HepG2 (cell line): ENCODE data around the gene TTC38. TPM values are rescaled to one million over a fixed set of nuclear protein-coding genes. Genes with fewer than 3 reads are reported as not detected.

Experiments
- ATAC-seq: fragments of 200-7000 bp; cut with Tn5 transposase; 3 replicates; pipeline ENCODE4 v1.9.1; 2020; ENCODE audit warnings: mild to moderate bottlenecking, moderate library complexity
- BruUV-seq: library from RNA; stranded (reverse); fragments of 400-500 nt; replicated peaks from 2 replicates; lab custom pipeline; 2021; lab: Mats Ljungman, UMichigan
- CTCF ChIA-PET: fragments of 300-600 bp; formaldehyde crosslinking; extraction: SDS; loops from one replicate; lab custom pipeline; 2021; ENCODE audit warnings: low total read pairs, inconsistent platforms, low intra/inter-chr PET ratio; lab: Yijun Ruan, JAX
- POLR2A ChIA-PET: fragments of 350-600 bp; sonication (Branson Sonifier 250); formaldehyde crosslinking; loops from one replicate; lab custom pipeline; 2020; ENCODE audit warnings: antibody characterized with exemption, inconsistent platforms; lab: Yijun Ruan, JAX
- DNase-seq: peaks from one replicate; pipeline ENCODE4 v3.0.0-alpha.2; 2015; ENCODE audit warnings: low spot score
- FAIRE-seq: peaks from 3 replicates; lab custom pipeline; 2011; peaks lifted over from hg19 to GRCh38; lab: Jason Lieb, UNC
- H2AFZ ChIP-seq: one replicate; pipeline ENCODE4 v1.6.1; 2011; ENCODE audit warnings: low read length, inconsistent platforms
- H3K27ac ChIP-seq: fragments of 300-600 bp; 3 replicates; pipeline ENCODE4 v1.8.0; 2011; ENCODE audit warnings: mixed run types, mild to moderate bottlenecking, mixed read lengths, low read length, inconsistent platforms; ENCODE audit not compliant: insufficient read depth; ENCODE audit errors: extremely low read length
- H3K27me3 ChIP-seq, 2 experiments: fragments of 200-600 bp in 1 of 2; 2 replicates in 1 of 2; 3 replicates in 1 of 2; pipeline versions ENCODE4 v1.6.0 to v1.8.0; 2011; ENCODE audit warnings: low read length in 2 of 2, mild to moderate bottlenecking in 2 of 2, moderate library complexity in 2 of 2, inconsistent platforms in 1 of 2; ENCODE audit not compliant: insufficient read depth in 2 of 2, control insufficient read depth in 1 of 2
- H3K36me3 ChIP-seq, 2 experiments: fragments of 200-600 bp in 1 of 2; replicated peaks in 1 of 2; 2 replicates in 1 of 2; 3 replicates in 1 of 2; pipeline versions ENCODE4 v1.5.1 to v1.8.0; 2011; ENCODE audit warnings: low read length in 2 of 2, inconsistent platforms in 1 of 2; ENCODE audit not compliant: insufficient read depth in 2 of 2, control insufficient read depth in 1 of 2
- H3K4me1 ChIP-seq: 2 replicates; pipeline ENCODE4 v1.5.1; 2012; ENCODE audit warnings: low read length, inconsistent platforms; ENCODE audit not compliant: insufficient read depth
- H3K4me2 ChIP-seq: 2 replicates; pipeline ENCODE4 v1.6.0; 2011; ENCODE audit warnings: low read depth, low read length, inconsistent platforms
- H3K4me3 ChIP-seq, 3 experiments: fragments of 200-600 bp in 1 of 3; sonication (generic), shearing (Covaris generic) in 1 of 3; replicated peaks in 1 of 3; 2 replicates each; pipeline ENCODE4 v1.5.1; 2011 to 2016; ENCODE audit warnings: low read length in 3 of 3, inconsistent platforms in 2 of 3, low read depth in 2 of 3, mild to moderate bottlenecking in 2 of 3, control low read depth in 1 of 3, mixed read lengths in 1 of 3; ENCODE audit not compliant: insufficient read depth in 1 of 3
- H3K79me2 ChIP-seq: one replicate; pipeline ENCODE4 v1.6.1; 2011; ENCODE audit warnings: low read length, inconsistent platforms; ENCODE audit not compliant: insufficient read depth
- H3K9ac ChIP-seq: 2 replicates; pipeline ENCODE4 v1.6.0; 2011; ENCODE audit warnings: mild to moderate bottlenecking, low read depth, low read length, inconsistent platforms; ENCODE audit not compliant: insufficient read depth
- H3K9me3 ChIP-seq: 2 replicates; pipeline ENCODE4 v1.5.1; 2012; ENCODE audit warnings: mild to moderate bottlenecking, low read length
- H4K20me1 ChIP-seq: 2 replicates; pipeline ENCODE4 v1.6.0; 2011; ENCODE audit warnings: inconsistent platforms, mild to moderate bottlenecking, low read length, moderate library complexity; ENCODE audit not compliant: insufficient read depth
- HCFC1 ChIP-seq: fragments of 150-350 bp; IDR thresholded peaks from 2 replicates; pipeline ENCODE4 v1.6.1; 2014; ENCODE audit warnings: low read depth, low read length
- NR2F1 ChIP-seq, 2 experiments: fragments of 450-650 bp in 1 of 2; formaldehyde crosslinking in 1 of 2; IDR thresholded peaks; 2 replicates each; pipeline versions ENCODE4 v1.5.0 to v1.6.1; 2016 to 2020; ENCODE audit warnings: mild to moderate bottlenecking in 1 of 2, missing compliant biosample characterization in 1 of 2, missing genetic modification reagents in 1 of 2, moderate library complexity in 1 of 2
- PHF5A ChIP-seq: IDR thresholded peaks from one replicate; pipeline ENCODE4 v1.6.1; 2018; ENCODE audit warnings: low read depth, missing genetic modification reagents; ENCODE audit not compliant: unreplicated experiment
- RBM39 ChIP-seq: fragments of 200-400 bp; formaldehyde crosslinking; IDR thresholded peaks from one replicate; pipeline ENCODE4 v1.6.1; 2018; ENCODE audit warnings: antibody characterized with exemption, mild to moderate bottlenecking, low read depth, low read length; ENCODE audit not compliant: poor library complexity, severe bottlenecking
- REL ChIP-seq: sonication (generic); formaldehyde crosslinking; conservative IDR thresholded peaks from 2 replicates; pipeline ENCODE4 v1.8.0; 2022; ENCODE audit warnings: mild to moderate bottlenecking, missing genetic modification reagents, moderate library complexity
- ZBTB44 ChIP-seq: sonication (generic); formaldehyde crosslinking; IDR thresholded peaks from 2 replicates; pipeline ENCODE4 v1.4.0; 2020; ENCODE audit warnings: missing genetic modification reagents
- ZFP37 ChIP-seq: sonication (generic); formaldehyde crosslinking; IDR thresholded peaks from 2 replicates; pipeline ENCODE4 v1.4.0; 2020; ENCODE audit warnings: missing genetic modification reagents, borderline replicate concordance
- ZNF207 ChIP-seq: fragments of 450-650 bp; IDR thresholded peaks from 2 replicates; pipeline ENCODE4 v1.6.1; 2016; ENCODE audit warnings: antibody characterized with exemption, borderline replicate concordance
- ZNF430 ChIP-seq: sonication (generic); formaldehyde crosslinking; IDR thresholded peaks from 2 replicates; pipeline ENCODE4 v1.9.0; 2021; ENCODE audit warnings: mild to moderate bottlenecking, missing genetic modification reagents
- WGBS: methylation state at CpG from one replicate; pipeline ENCODE4 v1.1.6; 2017; ENCODE audit warnings: low lambda C conversion rate; 5-methylcytosine and 5-hydroxymethylcytosine counted together
- in situ Hi-C: cut with HindIII; loops from 2 replicates; pipeline ENCODE4 v1.10.0; 2017; ENCODE audit warnings: low pct_unique_long_range_greater_than_20kb; ENCODE audit not compliant: extremely low pct_ligation_motif_present
- intact Hi-C: fragments of 100-400 bp; cut with micrococcal nuclease; formaldehyde crosslinking; loops from one replicate; pipeline ENCODE4 v1.10.0; 2022; ENCODE audit not compliant: unreplicated experiment
- polyA plus RNA-seq, 8 experiments: library from polyadenylated mRNA; depleted of rRNA in 3 of 8; stranded (reverse) in 7 of 8; unstranded in 1 of 8; fragments of >200 nt; fragmentation: Illumina TruSeq in 4 of 8; extraction: Trizol in 4 of 8; gene quantifications; 2 replicates each; pipeline versions ENCODE4 v1.2.1 to v1.2.3, GENCODE V29; 2011 to 2016; ENCODE audit warnings: low read depth in 4 of 8, missing spikeins in 1 of 8, mixed read lengths in 1 of 8; ENCODE audit not compliant: insufficient read depth in 1 of 8
- total RNA-seq, 5 experiments: library from RNA; depleted of rRNA; stranded (reverse); fragments of >200 nt; fragmentation: Illumina TruSeq; extraction: Trizol; gene quantifications; 2 replicates each; pipeline ENCODE4 v1.2.3, GENCODE V29; 2016; ENCODE audit warnings: low read depth in 1 of 5
- TF ChIP-seq, protein P1 (sequence below): sonication (generic); formaldehyde crosslinking; IDR thresholded peaks from 2 replicates; pipeline ENCODE4 v1.9.0; 2021; ENCODE audit warnings: mild to moderate bottlenecking, missing genetic modification reagents
- TF ChIP-seq, protein P2 (sequence below): sonication (generic); formaldehyde crosslinking; IDR thresholded peaks from 2 replicates; pipeline ENCODE4 v1.4.0; 2020; ENCODE audit warnings: missing genetic modification reagents
- TF ChIP-seq, protein P3 (sequence below): sonication (generic); formaldehyde crosslinking; IDR thresholded peaks from 2 replicates; pipeline ENCODE4 v1.8.0; 2022; ENCODE audit warnings: mild to moderate bottlenecking, missing genetic modification reagents, moderate library complexity

TTC38 gene
- total and polyA plus RNA-seq, 2 of the 13 experiments (the other 11 are each of a cell fraction or from before 2014, with no cell fraction given), result 101 to 105 TPM

DNA sequence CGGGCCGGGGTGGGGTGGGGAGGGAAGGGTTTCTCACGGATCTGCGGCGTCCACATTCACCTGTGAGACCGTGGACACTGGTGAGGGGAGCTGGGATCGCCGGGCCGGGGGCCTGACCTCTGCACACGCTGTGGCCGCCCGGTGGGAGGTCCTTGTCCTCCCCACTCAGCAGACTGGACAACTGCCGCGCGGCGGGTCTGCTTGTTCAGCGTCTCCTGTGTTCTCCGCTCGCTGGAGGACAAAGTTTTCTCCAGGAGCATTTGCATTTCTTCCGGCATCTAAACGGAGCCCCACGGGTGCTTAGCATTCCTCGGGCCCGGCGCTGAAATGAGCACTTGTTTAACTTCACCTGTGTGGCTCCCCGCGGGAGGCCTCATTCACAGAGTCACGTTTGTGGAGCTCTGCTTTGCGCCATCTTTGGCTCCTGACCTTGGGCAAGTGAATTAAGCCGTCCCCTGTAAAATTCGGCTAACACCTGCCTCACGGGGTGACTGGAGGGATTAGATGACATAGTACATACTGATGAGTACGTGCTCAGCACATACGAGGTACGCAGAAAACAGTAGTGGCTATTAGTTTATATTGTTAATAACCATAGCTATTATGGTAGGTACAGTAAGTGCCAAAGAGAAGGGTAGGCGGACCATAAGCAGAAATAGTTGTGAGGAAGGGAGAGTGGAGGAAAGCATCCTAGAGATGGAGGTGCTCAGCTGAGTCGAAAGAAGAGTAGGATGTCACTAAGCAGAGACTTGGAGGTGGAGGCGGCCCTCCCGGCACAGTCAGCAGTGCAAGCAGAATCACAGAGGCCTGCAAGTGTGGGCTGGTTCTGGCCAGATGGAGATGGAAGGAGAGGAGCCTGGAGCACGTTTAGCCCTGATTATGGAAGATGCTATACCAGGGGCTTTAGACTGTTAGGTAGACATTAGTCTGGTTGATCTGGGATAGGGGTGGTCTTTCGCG, 68.6 kb downstream of the TTC38 start:
- DNase-seq (peak; percentile 20), ATAC-seq (peak; percentile 73), FAIRE-seq (no peak)
- Histone ChIP-seq H3K27ac (peak overlapping the region; percentile 84), H4K20me1 (peaks cover 5% of the 10 kb centered on the region; the same call in 1 of the 2 replicates), H3K36me3 (peaks cover 12 to 30% of the 10 kb centered on the region in 2 experiments), H3K9ac (peak overlapping the region; percentile 88), H3K79me2 (peaks cover 36% of the 10 kb centered on the region), H2AFZ (no peak overlapping the region), H3K9me3 (no peaks in the 10 kb centered on the region), H3K4me3 (peak overlapping the region; percentile 72 to 100 (median 98)), H3K4me2 (peak overlapping the region; percentile 98), H3K4me1 (peaks cover 40% of the 10 kb centered on the region), H3K27me3 (no peaks in the 10 kb centered on the region)
- 3% methylated on average over 21 of the region's 42 CpGs for WGBS
- ChIA-PET CTCF (no interaction called here), POLR2A (interaction anchor here (0.8 to 2.1 kb wide), 12 partner anchors 21 to 1655 kb away, joined by 3 to 12 read pairs (median 4); partner anchors contain the start of genes CDPF1, GTSE1 and TTC38)
- intact Hi-C loops, result no loop called here
- in situ Hi-C loops, result no loop called here
- BruUV-seq, result no TSS peak
- TF ChIP-seq ZBTB44, result no peak
- no peak for TF ChIP-seq RBM39
- TF ChIP-seq NR2F1 (CRISPR knock-in tag; IDR thresholded peaks at IDR 0.05), result no peak
- TF ChIP-seq ZNF430 (CRISPR knock-in tag), result peak; percentile 1; the same call in 1 of the 2 replicates
- TF ChIP-seq HCFC1, result no peak
- TF ChIP-seq, protein P1, sequence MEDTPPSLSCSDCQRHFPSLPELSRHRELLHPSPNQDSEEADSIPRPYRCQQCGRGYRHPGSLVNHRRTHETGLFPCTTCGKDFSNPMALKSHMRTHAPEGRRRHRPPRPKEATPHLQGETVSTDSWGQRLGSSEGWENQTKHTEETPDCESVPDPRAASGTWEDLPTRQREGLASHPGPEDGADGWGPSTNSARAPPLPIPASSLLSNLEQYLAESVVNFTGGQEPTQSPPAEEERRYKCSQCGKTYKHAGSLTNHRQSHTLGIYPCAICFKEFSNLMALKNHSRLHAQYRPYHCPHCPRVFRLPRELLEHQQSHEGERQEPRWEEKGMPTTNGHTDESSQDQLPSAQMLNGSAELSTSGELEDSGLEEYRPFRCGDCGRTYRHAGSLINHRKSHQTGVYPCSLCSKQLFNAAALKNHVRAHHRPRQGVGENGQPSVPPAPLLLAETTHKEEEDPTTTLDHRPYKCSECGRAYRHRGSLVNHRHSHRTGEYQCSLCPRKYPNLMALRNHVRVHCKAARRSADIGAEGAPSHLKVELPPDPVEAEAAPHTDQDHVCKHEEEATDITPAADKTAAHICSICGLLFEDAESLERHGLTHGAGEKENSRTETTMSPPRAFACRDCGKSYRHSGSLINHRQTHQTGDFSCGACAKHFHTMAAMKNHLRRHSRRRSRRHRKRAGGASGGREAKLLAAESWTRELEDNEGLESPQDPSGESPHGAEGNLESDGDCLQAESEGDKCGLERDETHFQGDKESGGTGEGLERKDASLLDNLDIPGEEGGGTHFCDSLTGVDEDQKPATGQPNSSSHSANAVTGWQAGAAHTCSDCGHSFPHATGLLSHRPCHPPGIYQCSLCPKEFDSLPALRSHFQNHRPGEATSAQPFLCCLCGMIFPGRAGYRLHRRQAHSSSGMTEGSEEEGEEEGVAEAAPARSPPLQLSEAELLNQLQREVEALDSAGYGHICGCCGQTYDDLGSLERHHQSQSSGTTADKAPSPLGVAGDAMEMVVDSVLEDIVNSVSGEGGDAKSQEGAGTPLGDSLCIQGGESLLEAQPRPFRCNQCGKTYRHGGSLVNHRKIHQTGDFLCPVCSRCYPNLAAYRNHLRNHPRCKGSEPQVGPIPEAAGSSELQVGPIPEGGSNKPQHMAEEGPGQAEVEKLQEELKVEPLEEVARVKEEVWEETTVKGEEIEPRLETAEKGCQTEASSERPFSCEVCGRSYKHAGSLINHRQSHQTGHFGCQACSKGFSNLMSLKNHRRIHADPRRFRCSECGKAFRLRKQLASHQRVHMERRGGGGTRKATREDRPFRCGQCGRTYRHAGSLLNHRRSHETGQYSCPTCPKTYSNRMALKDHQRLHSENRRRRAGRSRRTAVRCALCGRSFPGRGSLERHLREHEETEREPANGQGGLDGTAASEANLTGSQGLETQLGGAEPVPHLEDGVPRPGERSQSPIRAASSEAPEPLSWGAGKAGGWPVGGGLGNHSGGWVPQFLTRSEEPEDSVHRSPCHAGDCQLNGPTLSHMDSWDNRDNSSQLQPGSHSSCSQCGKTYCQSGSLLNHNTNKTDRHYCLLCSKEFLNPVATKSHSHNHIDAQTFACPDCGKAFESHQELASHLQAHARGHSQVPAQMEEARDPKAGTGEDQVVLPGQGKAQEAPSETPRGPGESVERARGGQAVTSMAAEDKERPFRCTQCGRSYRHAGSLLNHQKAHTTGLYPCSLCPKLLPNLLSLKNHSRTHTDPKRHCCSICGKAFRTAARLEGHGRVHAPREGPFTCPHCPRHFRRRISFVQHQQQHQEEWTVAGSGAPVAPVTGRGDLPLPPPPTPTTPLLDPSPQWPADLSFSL, result no peak
- no peak for TF ChIP-seq REL
- TF ChIP-seq, protein P2, sequence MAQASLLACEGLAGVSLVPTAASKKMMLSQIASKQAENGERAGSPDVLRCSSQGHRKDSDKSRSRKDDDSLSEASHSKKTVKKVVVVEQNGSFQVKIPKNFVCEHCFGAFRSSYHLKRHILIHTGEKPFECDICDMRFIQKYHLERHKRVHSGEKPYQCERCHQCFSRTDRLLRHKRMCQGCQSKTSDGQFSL (CRISPR knock-in tag), result no peak
- TF ChIP-seq, protein P3, sequence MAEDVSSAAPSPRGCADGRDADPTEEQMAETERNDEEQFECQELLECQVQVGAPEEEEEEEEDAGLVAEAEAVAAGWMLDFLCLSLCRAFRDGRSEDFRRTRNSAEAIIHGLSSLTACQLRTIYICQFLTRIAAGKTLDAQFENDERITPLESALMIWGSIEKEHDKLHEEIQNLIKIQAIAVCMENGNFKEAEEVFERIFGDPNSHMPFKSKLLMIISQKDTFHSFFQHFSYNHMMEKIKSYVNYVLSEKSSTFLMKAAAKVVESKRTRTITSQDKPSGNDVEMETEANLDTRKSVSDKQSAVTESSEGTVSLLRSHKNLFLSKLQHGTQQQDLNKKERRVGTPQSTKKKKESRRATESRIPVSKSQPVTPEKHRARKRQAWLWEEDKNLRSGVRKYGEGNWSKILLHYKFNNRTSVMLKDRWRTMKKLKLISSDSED (CRISPR knock-in tag), result no peak
- TF ChIP-seq PHF5A (CRISPR knock-in tag), result peak; percentile 6
- no peak for TF ChIP-seq ZNF207
- TF ChIP-seq ZFP37 (CRISPR knock-in tag), result no peak
